B cell (primary cell): ENCODE measurements around the gene PLXNA1.

Experiments used
- EZH2 ChIP-seq: IDR thresholded peaks from 2 replicates; pipeline ENCODE4 v1.6.1; 2012; ENCODE audit warnings: borderline replicate concordance, low read depth, mild to moderate bottlenecking, moderate library complexity, low read length; ENCODE audit not compliant: insufficient read depth, poor library complexity, severe bottlenecking
- TF ChIP-seq, protein P1 (sequence below): fragments of 200-600 bp; IDR thresholded peaks from one replicate; pipeline ENCODE4 v1.8.0; 2022; ENCODE audit warnings: antibody characterized with exemption, mild to moderate bottlenecking

DNA sequence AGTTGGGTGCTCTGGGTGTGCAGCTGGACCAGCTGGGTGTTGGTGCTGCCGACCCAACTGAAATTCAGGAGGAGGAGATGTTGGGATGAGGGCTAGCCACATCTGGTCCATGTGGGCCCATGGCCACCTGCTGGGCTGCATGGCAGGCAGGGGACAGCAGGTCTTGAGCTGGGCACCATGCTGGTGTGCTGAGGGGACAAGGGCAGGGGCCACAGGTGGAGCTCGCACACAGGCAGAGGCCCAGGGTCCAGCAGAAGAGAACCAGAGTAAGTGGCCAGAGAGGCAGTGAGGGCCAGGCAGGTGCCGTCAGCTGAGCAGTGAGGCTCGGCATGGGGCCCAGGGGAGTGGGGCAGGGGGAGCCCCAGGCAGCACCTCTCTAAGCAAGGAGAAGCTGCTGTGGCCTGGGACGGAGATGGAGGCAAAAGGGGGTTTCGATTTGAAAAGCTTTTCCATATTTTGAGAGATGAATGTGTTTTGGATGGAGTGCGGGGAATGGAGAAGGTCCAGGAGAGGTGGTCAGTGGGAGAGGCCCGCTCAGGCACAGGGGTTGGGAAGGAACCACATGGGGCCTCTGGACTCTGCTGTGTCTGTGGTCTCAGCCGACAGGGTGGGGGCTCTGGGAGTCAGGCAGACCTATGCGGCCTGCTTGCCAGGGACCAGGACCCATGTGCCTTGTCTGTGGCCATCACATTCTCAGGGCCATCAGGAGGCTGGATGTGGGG is 30.5 kb upstream of the PLXNA1 start:
- TF ChIP-seq, protein P1, sequence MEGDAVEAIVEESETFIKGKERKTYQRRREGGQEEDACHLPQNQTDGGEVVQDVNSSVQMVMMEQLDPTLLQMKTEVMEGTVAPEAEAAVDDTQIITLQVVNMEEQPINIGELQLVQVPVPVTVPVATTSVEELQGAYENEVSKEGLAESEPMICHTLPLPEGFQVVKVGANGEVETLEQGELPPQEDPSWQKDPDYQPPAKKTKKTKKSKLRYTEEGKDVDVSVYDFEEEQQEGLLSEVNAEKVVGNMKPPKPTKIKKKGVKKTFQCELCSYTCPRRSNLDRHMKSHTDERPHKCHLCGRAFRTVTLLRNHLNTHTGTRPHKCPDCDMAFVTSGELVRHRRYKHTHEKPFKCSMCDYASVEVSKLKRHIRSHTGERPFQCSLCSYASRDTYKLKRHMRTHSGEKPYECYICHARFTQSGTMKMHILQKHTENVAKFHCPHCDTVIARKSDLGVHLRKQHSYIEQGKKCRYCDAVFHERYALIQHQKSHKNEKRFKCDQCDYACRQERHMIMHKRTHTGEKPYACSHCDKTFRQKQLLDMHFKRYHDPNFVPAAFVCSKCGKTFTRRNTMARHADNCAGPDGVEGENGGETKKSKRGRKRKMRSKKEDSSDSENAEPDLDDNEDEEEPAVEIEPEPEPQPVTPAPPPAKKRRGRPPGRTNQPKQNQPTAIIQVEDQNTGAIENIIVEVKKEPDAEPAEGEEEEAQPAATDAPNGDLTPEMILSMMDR = no peak
- no peak for TF ChIP-seq EZH2
